HepG2 (cell line): Measurements from ENCODE around the gene SV2A.

ENCODE experiments used
- CEBPG ChIP-seq: IDR thresholded peaks from 2 replicates; pipeline ENCODE4 v1.6.1; 2016
- GATAD1 ChIP-seq: IDR thresholded peaks from 2 replicates; pipeline ENCODE4 v1.6.1; 2016; ENCODE audit warnings: missing genetic modification reagents, missing compliant biosample characterization
- IKZF4 ChIP-seq: sonication (generic); formaldehyde crosslinking; IDR thresholded peaks from 2 replicates; pipeline ENCODE4 v1.5.1; 2020; ENCODE audit warnings: borderline replicate concordance, mild to moderate bottlenecking, low read depth, missing genetic modification reagents; ENCODE audit errors: not compliant biosample characterization
- KAT8 ChIP-seq: IDR thresholded peaks from 2 replicates; pipeline ENCODE4 v1.6.1; 2016; ENCODE audit warnings: missing genetic modification reagents, missing compliant biosample characterization
- NFYB ChIP-seq: sonication (generic); formaldehyde crosslinking; IDR thresholded peaks from 2 replicates; pipeline ENCODE4 v1.4.0; 2020; ENCODE audit warnings: missing genetic modification reagents
- SMYD3 ChIP-seq: sonication (generic); formaldehyde crosslinking; IDR thresholded peaks from 2 replicates; pipeline ENCODE4 v1.8.1; 2023; ENCODE audit warnings: mild to moderate bottlenecking, missing genetic modification reagents
- TBL1XR1 ChIP-seq: fragments of 150-350 bp; IDR thresholded peaks from 2 replicates; pipeline ENCODE4 v1.6.1; 2014; ENCODE audit warnings: borderline replicate concordance, low read length; ENCODE audit not compliant: partially characterized antibody
- ZMYM2 ChIP-seq: sonication (generic); formaldehyde crosslinking; IDR thresholded peaks from 2 replicates; pipeline ENCODE4 v1.8.0; 2022; ENCODE audit warnings: mild to moderate bottlenecking, missing genetic modification reagents
- TF ChIP-seq, protein P1 (sequence below), 2 experiments: sonication (generic) in 1 of 2; formaldehyde crosslinking in 1 of 2; IDR thresholded peaks; 2 replicates each; pipeline versions ENCODE4 v1.5.1 to v1.6.1; 2011 to 2020; ENCODE audit warnings: borderline replicate concordance in 1 of 2, low read depth in 1 of 2, low read length in 1 of 2, mild to moderate bottlenecking in 1 of 2, missing genetic modification reagents in 1 of 2, moderate library complexity in 1 of 2

DNA sequence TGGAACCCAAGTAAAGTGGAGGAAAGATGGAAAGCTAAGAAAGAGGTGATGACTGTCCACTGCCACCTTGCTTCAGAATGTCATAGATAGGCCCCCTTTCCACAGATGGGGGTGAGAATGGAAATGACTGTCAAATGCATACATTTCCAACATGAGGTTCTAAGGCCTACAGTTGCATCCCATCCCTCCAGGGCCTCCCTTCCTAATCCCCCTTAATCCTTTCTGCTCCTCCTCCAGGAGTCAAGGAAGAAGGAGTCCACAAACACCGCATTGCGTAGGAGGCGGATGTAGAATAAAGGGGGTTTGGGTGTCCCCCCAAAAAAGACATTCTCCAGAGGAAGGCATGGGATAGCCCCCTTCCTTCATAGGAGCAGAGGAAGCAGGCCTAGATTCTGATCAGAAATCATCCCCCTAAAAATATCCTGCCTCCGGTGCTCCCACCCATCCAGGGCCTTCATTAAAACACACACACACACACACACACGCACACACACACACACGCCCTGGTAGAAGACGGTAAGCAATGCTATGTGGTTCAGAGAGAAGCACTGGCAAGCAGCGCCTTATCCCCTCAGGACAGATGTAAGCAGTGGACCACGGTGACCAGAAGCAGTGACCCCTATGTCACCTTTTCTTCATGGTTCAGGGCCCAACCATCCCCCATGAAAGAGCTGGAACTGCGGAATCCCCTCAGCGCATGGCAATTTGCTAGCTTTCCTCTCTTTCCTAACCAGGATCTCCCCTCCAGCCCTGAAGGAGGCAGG is 2.0 kb downstream of the SV2A start:
- no peak for TF ChIP-seq SMYD3 (CRISPR knock-in tag)
- no peak for TF ChIP-seq NFYB (CRISPR knock-in tag)
- TF ChIP-seq CEBPG (CRISPR knock-in tag) = no peak
- no peak for TF ChIP-seq IKZF4 (CRISPR knock-in tag)
- TF ChIP-seq ZMYM2 (CRISPR knock-in tag) = no peak
- no peak for TF ChIP-seq GATAD1 (CRISPR knock-in tag)
- TF ChIP-seq TBL1XR1 = no peak
- TF ChIP-seq, protein P1, sequence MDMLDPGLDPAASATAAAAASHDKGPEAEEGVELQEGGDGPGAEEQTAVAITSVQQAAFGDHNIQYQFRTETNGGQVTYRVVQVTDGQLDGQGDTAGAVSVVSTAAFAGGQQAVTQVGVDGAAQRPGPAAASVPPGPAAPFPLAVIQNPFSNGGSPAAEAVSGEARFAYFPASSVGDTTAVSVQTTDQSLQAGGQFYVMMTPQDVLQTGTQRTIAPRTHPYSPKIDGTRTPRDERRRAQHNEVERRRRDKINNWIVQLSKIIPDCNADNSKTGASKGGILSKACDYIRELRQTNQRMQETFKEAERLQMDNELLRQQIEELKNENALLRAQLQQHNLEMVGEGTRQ (IDR thresholded peaks at IDR 0.05; ENCODE audit: low read depth, low read length) = no peak
- TF ChIP-seq, protein P1 (CRISPR knock-in tag; IDR thresholded peaks at IDR 0.05; ENCODE audit: borderline replicate concordance) = no peak
- TF ChIP-seq KAT8 = no peak
